Astrocyte of the hippocampus (primary cell): ENCODE results near the gene SLC5A4.
"Not testable (repeated sequence)": the region's sequence is repeated elsewhere in the genome, so short reads cannot be mapped to it uniquely, and the experiment has no call there.

Source experiments
- DNase-seq: peaks from one replicate; pipeline ENCODE4 v3.0.0; 2011; ENCODE audit warnings: low read depth, low spot score

The SLC5A4 gene

DNA sequence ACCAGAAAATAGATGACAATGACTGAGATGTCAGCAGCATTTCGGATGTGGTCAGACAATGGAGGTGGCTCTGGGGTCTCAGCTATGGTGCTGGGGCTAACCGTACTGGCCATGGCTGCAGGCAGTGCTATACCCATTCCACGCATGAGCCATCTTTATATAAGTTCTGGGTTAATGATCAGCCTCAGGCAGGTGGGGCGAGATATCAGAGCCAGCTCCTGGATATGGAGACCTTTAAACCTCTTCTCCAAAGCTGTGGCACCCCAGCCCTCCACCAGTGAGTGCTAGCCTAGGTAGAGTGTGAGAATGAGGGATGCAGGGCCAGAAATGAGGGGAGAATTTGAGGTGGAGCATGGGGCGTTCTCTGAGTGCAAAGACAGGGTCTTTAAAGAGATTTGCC lies at the start of gene SLC5A4:
Gene SLC5A4 (minus strand): TSS at position 131 of the 400 bp plus-strand sequence. CDS start 18 bp downstream, at position 113.
- DNase-seq, result no peak

DNA sequence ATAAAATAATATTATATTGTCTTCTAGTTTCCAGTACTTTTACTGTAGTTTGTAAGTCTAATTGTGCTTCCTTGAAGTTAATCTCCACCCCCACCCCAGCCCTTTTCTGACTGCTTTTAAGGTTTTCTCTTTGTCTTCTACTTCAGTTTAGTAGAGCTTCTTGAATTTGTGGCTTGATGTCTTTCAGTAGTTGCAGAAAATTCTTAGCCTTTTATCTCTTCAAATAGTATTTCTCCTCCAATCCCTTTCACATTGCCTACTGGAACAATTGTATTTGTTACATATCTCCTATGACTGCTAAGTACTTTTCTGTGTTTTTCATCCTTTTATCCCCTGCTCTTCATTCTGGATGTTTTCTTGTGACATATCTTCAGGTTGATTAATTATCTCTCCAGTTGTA lies 38.8 kb upstream of the SLC5A4 start:
- DNase-seq, result not testable (repeated sequence)

DNA sequence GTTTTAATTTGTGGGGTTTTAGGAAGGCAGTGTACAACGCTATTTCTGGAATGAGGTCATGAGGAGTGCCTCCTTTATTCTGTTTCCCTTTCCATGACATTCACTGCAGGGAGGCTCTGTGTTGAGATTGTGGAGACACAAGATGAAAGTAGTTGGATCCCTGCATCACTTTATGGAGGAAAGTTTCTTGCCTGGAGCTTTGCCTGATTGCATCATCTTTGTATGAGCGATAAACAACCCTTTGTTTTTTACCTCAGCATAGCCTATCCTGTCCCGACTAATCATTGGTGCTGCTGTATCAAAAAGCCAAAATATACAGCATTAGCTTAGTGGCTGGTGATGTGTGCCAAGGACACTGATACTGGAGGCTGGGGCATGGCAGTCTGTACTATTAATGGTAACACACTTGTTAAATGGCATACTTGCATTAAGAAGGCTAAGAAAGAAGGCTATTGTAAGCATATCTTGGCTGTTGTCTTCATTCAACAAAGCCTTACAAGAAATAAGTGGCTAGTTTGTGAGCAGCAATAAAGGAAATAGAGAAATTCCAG lies 31.2 kb upstream of the SLC5A4 start:
- no peak for DNase-seq

DNA sequence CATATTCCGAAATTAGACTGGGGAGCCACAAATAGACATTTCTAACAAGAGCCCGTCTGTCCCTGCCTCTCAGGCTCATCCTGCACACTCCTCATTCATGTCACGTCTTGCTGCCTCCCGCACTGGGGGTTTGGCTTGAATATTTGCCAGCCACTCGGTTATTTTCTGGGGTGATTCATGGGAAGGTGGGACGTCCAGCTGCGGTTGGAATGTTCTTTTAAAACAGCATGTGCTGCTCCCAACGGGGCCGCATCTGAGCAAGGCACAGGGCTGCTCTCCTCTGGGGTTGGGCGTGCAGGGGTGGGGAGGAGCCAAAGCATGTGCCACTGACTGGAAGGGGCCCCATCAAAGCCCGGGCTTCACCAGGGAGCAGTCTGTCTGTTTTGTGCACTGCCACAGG lies 25.9 kb upstream of the SLC5A4 start:
- peak; percentile 91 for DNase-seq

DNA sequence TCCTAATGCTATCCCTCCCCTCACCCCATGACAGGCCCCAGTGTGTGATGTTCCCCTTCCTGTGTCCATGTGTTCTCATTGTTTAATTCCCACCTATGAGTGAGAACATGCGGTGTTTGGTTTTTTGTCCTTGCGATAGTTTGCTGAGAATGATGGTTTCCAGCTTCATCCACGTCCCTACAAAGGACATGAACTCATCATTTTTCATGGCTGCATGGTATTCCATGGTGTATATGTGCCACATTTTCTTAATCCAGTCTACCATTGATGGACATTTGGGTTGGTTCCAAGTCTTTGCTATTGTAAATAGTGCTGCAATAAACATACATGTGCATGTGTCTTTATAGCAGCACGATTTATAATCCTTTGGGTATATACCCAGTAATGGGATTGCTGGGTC lies 20.2 kb upstream of the SLC5A4 start:
- DNase-seq, result not testable (repeated sequence)

GRCh38 chr22:32271389-32271788 lies 16.2 kb upstream of the SLC5A4 start:
- DNase-seq, result no peak

GRCh38 chr22:32270641-32271369 lies 15.7 kb upstream of the SLC5A4 start:
- DNase-seq, result no peak

DNA sequence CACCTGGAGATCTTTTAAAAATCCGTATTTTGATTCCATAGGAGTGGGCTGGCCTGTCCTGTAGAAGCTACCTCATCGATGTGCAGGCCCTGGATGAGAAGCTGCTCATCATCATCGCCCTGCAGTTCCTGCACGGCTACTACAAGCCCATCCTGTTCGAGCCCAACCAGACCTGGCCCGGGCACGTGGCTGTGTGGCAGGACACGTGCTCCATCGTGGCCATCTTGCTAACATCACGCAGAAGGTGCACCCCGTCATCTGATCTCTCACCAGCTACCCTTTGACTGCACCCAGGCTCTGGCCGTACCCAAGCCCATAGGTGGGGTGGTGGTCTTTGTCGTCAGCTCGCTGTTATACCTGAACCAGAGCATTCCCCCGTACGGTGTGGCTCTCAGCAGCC lies 14.2 kb upstream of the SLC5A4 start:
- no peak for DNase-seq

DNA sequence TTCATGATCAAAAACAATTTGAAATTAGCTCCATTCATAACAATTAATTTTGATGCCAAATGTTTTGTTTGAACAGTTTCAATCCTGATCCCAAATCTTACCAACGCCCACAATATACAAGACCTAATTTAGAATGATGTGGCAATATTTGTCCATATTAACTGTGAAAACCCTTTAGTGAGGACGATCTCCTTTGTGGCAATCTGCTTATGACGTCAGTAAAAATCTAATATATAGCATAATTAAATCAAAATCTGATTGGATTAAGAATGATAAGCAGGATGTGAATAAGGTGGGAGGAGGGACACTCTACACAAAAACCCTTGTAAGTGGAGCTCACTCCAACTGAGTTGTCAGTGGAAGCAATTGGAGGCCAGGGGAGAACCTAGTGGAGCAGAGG lies 11.9 kb upstream of the SLC5A4 start:
- DNase-seq, result no peak

DNA sequence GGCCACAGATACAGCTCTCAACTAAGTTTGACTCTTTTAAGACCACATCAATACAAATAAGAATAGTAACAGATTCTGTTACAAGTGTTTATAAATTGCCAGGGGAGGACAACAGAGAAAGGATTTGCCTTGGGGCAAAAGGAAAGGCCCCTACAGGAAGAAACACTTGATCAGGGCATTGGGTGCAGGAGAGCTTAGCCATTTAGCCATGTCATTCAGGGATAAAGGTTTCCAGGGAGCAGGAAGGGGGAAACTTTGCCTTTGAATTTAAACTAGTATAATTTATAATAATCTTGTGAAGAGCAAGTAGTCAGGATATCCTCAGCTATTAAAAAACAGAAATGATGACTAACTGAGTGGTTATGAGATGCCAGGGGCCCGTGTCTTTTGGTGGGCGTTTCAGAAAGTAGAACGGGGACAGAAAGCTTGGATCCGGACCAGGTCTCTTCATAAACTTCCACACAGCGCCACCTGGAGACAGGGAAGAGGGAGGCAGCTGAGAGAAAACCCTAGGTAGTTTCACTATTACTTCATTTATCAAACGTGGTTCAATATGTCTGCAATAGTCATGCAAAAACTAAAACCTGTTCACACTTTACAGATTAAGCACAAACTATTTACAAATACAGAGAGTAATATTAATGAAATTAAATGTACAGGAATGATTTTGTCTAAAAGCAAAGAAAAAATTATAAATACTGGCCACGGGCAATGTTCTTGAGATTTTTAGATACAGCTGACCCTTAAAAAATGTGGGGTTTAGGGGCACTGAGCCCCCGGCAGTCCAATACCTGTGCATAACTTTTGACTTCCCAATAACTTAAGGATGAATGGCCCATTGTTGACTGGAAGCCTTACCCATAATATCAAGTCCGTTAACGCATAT lies 11.0 kb upstream of the SLC5A4 start:
- peak; percentile 81 for DNase-seq

DNA sequence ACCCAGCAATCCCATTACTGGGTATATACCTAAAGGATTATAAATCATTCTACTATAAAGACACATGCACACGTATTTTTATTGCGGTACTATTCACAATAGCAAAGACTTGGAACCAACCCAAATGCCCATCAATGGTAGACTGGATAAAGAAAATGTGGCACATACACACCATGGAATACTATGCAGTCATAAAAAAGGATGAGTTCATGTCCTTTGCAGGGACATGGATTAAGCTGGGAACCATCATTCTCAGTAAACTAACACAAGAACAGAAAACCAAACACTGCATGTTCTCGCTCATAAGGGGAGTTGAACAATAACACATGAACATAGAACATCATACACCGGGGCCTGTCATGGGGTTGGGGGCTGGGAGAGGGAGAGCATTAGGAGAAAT lies 8.5 kb upstream of the SLC5A4 start:
- DNase-seq, result not testable (repeated sequence)

DNA sequence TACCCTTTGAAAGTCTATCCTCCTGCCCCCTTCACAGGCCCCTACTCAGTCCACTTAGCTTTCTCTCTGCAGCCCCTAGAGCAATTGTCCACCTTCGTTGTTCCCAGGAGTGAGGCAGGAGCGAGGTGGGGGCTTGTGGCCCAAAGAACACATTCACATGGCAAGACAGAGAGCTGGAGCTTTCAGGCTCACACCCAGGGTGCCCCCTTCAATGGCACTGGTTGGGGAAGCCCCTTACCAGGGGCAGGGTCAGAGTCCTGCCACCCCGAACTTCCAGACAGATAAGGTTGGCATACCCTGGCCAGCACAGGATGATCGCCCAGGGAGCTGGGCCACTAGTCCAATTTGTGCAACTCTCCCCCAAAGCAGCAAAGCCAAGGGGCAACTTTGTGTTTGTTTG lies 6.2 kb upstream of the SLC5A4 start:
- DNase-seq, result no peak

DNA sequence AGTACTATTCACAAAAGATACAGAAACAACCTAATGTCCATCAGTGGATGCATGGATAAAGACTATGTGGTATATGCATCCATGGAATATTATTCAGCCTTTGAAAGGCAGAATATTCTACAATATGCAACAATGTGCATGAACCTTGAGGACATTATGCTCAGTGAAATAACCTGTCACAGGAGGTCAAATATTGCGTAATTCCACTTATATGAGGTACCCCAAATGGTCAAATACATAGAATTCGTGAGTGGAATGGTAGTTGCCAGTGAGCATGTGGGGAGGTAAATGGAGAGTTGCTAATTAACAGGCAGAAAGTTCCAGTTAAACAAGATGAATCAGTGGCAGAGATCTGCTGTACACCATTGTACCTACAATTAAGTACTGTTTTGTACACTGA lies 3.6 kb upstream of the SLC5A4 start:
- no peak for DNase-seq

GRCh38 chr22:32255726-32256125 lies 579 bp upstream of the SLC5A4 start:
- DNase-seq, result no peak

- DNase-seq, result no peak
Measured at GRCh38 chr22:32249231-32249630, 5.9 kb downstream of the SLC5A4 start.

DNA sequence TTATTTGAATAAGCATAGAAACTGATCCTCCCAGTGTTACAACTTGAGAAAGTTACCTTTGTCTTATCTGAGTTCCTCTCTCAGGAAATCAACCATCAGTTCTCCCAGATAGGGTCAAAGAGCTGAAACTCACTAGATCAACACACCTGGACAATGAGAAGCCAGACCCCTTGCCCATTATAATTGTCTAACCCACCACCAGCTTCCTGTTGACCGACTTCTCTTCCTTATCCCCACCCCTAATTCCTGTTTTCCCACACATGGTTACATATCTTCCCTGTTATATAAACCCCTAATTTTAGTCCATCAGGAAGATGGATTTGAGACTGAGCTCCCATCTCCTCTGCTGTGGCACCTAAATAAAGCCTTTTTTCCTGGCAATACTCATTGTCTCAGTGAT lies 6.9 kb downstream of the SLC5A4 start:
- no peak for DNase-seq

- no peak for DNase-seq
Measured at GRCh38 chr22:32246166-32246565, 9.0 kb downstream of the SLC5A4 start.

GRCh38 chr22:32245042-32245441 lies 10.1 kb downstream of the SLC5A4 start:
- no peak for DNase-seq

GRCh38 chr22:32244547-32244946 lies 10.6 kb downstream of the SLC5A4 start:
- no peak for DNase-seq

DNA sequence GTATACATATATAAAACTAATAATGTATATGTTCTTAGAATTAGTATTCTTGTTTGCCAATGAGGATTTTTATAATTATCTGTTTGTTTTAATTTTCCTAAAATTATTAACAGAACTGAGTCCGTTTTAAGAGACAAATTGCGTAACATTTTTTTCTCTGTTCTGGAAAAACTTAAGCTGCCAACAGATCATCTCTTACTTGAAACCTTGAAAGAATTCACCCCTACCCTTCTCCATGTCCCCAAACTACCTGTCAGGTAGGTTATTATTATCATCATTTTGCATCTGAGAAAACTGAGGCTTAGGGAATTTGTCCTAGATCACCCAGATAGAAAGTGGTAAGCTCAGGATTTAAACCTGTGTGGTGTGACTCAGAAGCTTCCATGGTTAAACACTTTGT lies 14.7 kb downstream of the SLC5A4 start:
- no peak for DNase-seq

DNA sequence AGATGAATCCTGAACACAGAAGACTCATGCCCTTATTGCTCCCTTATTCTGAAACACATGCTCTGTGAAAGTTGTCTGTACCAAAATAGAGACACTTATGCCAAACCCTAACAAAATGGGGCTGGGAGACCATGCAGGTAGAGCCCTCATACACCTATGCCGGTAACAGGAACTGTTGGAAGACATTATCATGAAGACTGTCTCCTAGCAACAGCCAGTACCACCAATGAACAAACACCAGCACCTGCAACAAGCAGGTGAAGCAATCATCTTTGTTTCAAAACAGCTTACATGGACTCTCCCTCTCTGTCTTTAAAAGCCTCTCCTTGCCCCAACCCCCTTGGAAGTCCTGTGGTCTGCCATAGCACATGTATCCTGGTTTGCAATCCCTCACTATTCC lies 17.2 kb downstream of the SLC5A4 start:
- DNase-seq, result no peak

DNA sequence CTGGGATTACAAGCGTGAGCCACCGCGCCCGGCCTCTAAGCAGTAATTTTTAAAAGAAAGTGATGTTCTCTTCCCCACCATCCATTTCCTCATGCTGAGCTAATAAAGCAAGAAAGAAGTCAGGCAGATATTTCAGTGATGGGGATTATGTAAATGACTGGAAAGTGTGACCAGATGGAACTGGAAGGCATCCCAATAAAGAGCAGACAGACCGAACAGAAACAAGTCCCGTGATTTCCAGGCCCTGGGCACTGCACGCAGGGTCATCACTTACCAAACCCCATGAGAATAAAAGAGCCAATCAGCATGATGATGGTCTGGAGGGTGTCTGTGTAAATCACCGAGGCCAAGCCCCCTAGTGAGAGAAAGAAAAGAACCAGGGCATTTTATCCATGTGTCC lies 18.2 kb downstream of the SLC5A4 start:
- no peak for DNase-seq

GRCh38 chr22:32233091-32233490 lies 22.1 kb downstream of the SLC5A4 start:
- DNase-seq, result no peak
